Keratinocyte (primary cell): ENCODE measurements around the gene CCL18.

Experiments
- EZH2 ChIP-seq: IDR thresholded peaks from one replicate; pipeline ENCODE4 v1.6.1; 2012; ENCODE audit warnings: inconsistent platforms, mild to moderate bottlenecking, low read length, moderate library complexity
- TF ChIP-seq, protein P1 (sequence below), 3 experiments: IDR thresholded peaks in 1 of 3; conservative IDR thresholded peaks in 1 of 3; optimal IDR thresholded peaks in 1 of 3; 2 replicates in 2 of 3; 3 replicates in 1 of 3; pipeline versions ENCODE3 to v1.5.1; 2011; ENCODE audit warnings: low read length in 3 of 3, mild to moderate bottlenecking in 3 of 3, moderate library complexity in 2 of 3, control low read depth in 1 of 3, inconsistent platforms in 1 of 3; ENCODE audit not compliant: insufficient read depth in 2 of 3; ENCODE audit errors: extremely low read depth in 1 of 3

DNA sequence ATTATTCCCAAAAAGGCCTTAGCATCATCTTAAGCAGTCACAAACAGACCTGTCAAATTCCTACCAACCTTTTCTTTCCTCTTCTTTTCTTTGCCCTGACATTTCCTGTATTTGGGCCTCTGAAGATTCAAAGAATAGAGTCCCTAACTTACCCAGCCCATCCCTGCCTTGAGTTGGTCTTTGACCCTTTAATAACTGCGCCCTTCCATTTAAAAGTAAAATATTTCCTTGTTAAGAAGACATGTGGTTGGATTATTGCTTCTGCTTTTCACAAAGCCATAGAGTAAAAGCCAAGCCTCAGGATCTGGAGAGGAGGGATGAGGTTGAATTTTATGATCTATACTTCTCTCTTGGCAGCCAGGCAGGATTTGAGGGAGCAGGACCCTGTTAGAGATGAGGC is 33.1 kb upstream of the CCL18 start:
- TF ChIP-seq, protein P1, sequence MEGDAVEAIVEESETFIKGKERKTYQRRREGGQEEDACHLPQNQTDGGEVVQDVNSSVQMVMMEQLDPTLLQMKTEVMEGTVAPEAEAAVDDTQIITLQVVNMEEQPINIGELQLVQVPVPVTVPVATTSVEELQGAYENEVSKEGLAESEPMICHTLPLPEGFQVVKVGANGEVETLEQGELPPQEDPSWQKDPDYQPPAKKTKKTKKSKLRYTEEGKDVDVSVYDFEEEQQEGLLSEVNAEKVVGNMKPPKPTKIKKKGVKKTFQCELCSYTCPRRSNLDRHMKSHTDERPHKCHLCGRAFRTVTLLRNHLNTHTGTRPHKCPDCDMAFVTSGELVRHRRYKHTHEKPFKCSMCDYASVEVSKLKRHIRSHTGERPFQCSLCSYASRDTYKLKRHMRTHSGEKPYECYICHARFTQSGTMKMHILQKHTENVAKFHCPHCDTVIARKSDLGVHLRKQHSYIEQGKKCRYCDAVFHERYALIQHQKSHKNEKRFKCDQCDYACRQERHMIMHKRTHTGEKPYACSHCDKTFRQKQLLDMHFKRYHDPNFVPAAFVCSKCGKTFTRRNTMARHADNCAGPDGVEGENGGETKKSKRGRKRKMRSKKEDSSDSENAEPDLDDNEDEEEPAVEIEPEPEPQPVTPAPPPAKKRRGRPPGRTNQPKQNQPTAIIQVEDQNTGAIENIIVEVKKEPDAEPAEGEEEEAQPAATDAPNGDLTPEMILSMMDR (optimal IDR thresholded peaks at IDR 0.05 in 1 of 3, IDR thresholded peaks at IDR 0.05 in 1 of 3, conservative IDR thresholded peaks at IDR 0.05 in 1 of 3; ENCODE audit: extremely low read depth in 1 of 3, insufficient read depth in 2 of 3, low read length in 3 of 3): no peak
- TF ChIP-seq EZH2: no peak
